HG03097 (cell line): Measurements from ENCODE around the gene ACTL7B.

Experiments used
- ATAC-seq: cut with Tn5 transposase; IDR thresholded peaks from one replicate; pipeline ENCODE4 v1.9.1; 2021; ENCODE audit not compliant: unreplicated experiment, low FRiP score

ACTL7B gene

GRCh38 chr9:108809269-108809668 is 46.5 kb downstream of the ACTL7B start:
- no peak for ATAC-seq
